ENCODE measurements around the gene CAMK2N1.

DNA sequence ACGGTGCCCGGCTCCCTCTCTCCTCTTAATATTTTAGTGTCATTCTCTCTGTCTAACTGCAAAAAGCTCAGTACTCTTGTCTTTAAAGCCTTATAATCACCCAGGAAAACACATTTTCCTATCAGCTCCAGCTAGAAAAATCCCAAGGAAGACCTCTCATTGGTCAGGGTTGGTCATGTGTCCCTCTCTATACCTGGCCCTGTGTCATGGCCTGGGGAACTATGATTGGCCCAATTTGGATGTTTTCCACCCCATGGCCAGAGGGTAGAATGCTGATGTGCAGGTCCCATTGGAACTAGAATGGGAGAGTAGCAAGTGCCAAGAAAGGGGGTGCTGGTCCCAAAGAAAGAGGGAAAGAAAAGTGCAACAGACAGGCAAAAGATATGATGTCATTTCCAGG is 27.3 kb downstream of the CAMK2N1 start:
- TF ChIP-seq, protein P1, sequence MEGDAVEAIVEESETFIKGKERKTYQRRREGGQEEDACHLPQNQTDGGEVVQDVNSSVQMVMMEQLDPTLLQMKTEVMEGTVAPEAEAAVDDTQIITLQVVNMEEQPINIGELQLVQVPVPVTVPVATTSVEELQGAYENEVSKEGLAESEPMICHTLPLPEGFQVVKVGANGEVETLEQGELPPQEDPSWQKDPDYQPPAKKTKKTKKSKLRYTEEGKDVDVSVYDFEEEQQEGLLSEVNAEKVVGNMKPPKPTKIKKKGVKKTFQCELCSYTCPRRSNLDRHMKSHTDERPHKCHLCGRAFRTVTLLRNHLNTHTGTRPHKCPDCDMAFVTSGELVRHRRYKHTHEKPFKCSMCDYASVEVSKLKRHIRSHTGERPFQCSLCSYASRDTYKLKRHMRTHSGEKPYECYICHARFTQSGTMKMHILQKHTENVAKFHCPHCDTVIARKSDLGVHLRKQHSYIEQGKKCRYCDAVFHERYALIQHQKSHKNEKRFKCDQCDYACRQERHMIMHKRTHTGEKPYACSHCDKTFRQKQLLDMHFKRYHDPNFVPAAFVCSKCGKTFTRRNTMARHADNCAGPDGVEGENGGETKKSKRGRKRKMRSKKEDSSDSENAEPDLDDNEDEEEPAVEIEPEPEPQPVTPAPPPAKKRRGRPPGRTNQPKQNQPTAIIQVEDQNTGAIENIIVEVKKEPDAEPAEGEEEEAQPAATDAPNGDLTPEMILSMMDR (IDR thresholded peaks at IDR 0.05 in 8 of 11, conservative IDR thresholded peaks at IDR 0.05 in 3 of 11): no peak
- TF ChIP-seq POLR2AphosphoS5 (IDR thresholded peaks at IDR 0.05): no peak
